ENCODE results near the gene UBE2E1. TPM values are rescaled to one million over a fixed set of nuclear protein-coding genes. Genes with fewer than 3 reads are reported as not detected.

The UBE2E1 gene
- total RNA-seq, 1 donor from 2014 or later = 103 TPM

DNA sequence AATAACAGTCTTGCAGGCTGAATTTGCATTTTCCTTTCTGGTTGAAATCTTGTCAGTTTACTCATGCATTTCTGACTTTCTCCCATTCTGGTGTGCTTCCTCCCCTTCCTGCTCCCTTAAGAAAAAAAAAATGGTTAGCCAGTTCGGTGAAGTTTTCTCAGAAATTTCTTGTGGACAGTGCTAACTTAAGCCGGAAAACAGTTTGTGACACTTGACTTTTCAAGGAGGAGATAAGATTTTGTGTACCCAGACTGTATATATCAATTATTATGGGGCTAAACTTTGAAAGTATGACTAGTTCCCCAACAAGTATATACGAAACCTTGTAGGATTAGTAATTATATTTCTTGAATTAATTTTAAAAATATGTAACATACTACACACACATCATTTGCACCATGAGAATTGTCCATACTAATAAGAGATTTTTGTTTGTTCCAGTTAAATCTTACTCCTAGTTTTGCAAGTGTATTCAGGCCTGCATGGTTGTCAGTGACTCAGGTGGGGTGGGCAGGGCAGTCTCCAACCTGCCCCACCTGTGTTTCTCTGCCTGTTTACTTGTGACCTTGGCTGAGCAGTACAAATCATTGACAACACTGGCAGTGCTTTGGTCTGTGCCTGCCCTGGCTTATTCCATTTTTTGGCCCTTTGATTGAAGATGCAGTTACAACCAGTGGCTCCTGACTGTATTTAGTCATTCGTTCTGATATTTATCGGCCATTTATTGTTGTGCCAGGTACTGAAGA lies 19.1 kb downstream of the UBE2E1 start:
- no peak overlapping the region for H3K27ac Mint-ChIP-seq (ENCODE audit: unreplicated experiment)
- TF ChIP-seq, protein P1, sequence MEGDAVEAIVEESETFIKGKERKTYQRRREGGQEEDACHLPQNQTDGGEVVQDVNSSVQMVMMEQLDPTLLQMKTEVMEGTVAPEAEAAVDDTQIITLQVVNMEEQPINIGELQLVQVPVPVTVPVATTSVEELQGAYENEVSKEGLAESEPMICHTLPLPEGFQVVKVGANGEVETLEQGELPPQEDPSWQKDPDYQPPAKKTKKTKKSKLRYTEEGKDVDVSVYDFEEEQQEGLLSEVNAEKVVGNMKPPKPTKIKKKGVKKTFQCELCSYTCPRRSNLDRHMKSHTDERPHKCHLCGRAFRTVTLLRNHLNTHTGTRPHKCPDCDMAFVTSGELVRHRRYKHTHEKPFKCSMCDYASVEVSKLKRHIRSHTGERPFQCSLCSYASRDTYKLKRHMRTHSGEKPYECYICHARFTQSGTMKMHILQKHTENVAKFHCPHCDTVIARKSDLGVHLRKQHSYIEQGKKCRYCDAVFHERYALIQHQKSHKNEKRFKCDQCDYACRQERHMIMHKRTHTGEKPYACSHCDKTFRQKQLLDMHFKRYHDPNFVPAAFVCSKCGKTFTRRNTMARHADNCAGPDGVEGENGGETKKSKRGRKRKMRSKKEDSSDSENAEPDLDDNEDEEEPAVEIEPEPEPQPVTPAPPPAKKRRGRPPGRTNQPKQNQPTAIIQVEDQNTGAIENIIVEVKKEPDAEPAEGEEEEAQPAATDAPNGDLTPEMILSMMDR (IDR thresholded peaks at IDR 0.05) = no peak
- H3K4me3 Mint-ChIP-seq (ENCODE audit: unreplicated experiment) = no peak overlapping the region
- H3K4me1 Mint-ChIP-seq (ENCODE audit: low read depth) = peaks cover 54% of the 10 kb centered on the region
- H3K9me3 Mint-ChIP-seq (ENCODE audit: low read depth) = no peaks in the 10 kb centered on the region
- H3K36me3 Mint-ChIP-seq (ENCODE audit: low read depth) = no peaks in the 10 kb centered on the region
- no peak for DNase-seq (ENCODE audit: low spot score)
- H3K27me3 Mint-ChIP-seq (ENCODE audit: low read depth) = no peaks in the 10 kb centered on the region

DNA sequence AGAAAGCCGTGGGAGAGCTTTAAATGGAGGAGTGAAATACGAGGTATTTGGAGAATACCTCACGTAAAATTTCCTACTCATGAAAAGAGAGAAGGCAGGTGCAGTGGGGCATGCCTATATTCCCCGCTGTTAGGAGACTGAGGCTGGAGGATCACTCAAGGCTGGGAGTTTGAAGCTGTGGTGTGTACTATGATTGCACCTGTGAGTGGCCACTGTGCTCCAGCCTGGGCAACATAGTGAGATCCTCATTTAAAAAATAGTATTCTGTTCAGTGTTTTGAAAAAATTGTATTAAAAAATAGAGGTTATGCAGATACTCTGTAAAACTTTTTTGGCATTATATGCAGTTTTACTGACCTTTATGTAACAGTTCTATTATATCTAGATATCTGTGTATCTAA lies 20.0 kb downstream of the UBE2E1 start:
- H3K27me3 Mint-ChIP-seq (ENCODE audit: low read depth) = no peaks in the 10 kb centered on the region
- no peaks in the 10 kb centered on the region for H3K36me3 Mint-ChIP-seq (ENCODE audit: low read depth)
- peaks cover 52% of the 10 kb centered on the region for H3K4me1 Mint-ChIP-seq (ENCODE audit: low read depth)
- no peak overlapping the region for H3K4me3 Mint-ChIP-seq (ENCODE audit: unreplicated experiment)
- TF ChIP-seq, protein P1 (IDR thresholded peaks at IDR 0.05) = no peak
- DNase-seq (ENCODE audit: low spot score) = no peak
- no peaks in the 10 kb centered on the region for H3K9me3 Mint-ChIP-seq (ENCODE audit: low read depth)
- H3K27ac Mint-ChIP-seq (ENCODE audit: unreplicated experiment) = no peak overlapping the region

DNA sequence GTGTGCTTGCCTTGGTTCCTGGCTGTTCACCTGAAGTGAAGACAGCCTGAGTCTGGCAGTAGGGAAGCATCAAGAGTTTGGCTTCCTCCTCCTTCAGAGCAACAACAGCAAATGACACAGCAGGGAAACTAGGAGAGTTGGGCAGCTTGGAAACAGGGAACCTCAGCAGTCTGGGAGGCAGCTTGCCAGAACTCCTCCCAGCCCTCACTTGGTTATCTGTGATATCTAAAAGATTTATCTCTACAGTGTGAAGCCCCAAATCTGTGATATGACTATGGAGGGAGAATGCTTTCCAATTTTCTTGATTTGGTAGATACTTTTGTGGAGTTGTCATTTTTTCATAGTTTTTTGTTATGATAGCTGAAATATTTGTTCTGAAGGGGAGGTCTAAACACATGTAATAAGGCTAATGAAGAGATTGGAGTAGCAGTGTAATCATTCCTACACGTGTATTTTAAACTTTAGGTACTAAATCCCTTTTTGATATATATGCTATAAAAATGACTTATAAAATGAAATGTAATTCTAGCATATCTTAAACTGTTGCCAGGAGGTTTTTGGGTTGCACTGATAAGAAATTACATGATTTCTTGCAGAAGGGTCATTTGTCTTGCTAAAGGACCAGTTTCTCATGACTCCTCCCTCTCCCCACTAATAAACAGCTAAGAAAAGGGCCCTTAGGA lies 20.8 kb downstream of the UBE2E1 start:
- Mint-ChIP-seq H3K9me3 (ENCODE audit: low read depth) (no peaks in the 10 kb centered on the region), H3K4me3 (ENCODE audit: unreplicated experiment) (no peak overlapping the region), H3K27ac (ENCODE audit: unreplicated experiment) (no peak overlapping the region), H3K27me3 (ENCODE audit: low read depth) (no peaks in the 10 kb centered on the region), H3K4me1 (ENCODE audit: low read depth) (peaks cover 45% of the 10 kb centered on the region), H3K36me3 (ENCODE audit: low read depth) (no peaks in the 10 kb centered on the region)
- no peak for DNase-seq (ENCODE audit: low spot score)
- TF ChIP-seq, protein P1 (IDR thresholded peaks at IDR 0.05) = no peak

DNA sequence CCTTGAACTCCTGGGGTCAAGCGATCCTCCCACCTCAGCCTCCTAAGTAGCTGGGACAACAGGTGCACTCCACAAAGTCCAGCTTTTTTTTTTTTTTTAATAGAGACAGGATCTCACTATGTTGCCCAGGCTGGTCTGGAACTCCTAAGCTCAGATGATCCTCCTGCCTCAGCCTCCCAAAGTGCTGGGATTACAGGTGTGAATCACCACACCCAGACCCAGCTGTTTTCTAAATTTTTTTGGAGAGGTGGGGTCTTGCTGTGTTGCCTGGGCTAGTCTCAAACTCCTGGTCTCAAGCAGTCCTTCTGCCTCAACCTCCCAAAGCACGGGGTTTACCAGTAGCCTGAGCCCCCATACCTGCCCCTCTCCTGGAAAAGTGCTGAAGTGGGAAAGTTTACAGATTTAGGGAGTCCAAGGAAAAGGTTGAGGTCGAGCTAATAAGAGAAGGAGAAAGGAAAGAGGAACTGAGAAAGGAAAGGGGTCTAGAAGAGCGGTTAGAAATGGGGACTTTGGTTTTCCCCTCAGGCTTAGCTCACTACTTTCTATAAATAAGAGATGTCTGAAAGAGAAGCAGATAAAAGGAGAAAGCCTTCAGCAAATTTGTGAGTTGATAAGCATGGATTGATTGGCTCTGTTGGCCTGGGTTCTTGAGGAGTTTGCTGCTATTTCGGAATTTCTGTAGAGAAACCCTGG lies 23.6 kb downstream of the UBE2E1 start:
- no peaks in the 10 kb centered on the region for H3K27me3 Mint-ChIP-seq (ENCODE audit: low read depth)
- no peak for DNase-seq (ENCODE audit: low spot score)
- no peak overlapping the region for H3K4me3 Mint-ChIP-seq (ENCODE audit: unreplicated experiment)
- H3K27ac Mint-ChIP-seq (ENCODE audit: unreplicated experiment) = no peak overlapping the region
- TF ChIP-seq, protein P1 (IDR thresholded peaks at IDR 0.05) = no peak
- H3K9me3 Mint-ChIP-seq (ENCODE audit: low read depth) = no peaks in the 10 kb centered on the region
- H3K4me1 Mint-ChIP-seq (ENCODE audit: low read depth) = peaks cover 26% of the 10 kb centered on the region
- no peaks in the 10 kb centered on the region for H3K36me3 Mint-ChIP-seq (ENCODE audit: low read depth)

DNA sequence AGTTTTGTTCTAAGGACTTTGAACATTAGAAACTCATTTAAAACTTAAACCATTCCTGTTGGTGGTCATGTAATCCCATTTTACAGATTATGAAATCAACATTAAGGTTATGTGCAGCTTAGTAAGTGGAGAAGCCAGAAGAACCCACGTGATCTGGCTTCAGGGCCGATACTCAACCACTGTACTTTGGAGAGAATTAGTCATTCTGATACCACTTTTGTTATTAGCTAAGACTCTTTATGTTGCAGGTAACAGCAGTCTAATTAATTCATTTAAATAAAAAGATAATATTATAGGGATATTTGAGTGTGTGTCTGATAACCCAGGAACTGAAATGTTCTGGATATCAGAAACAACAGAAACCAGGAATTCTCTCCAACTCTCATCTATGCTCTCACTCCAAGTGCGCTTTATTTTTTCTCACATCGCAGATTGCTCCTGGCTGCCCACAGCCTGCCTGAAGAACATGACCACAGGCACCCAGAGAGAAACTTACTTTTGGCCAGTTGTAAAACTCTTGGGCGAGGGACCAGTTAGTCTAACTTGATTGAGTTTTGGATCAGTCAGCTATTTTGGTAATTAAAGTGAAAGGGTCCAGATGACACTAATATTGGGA lies 25.2 kb downstream of the UBE2E1 start:
- Mint-ChIP-seq H3K27me3 (ENCODE audit: low read depth) (no peaks in the 10 kb centered on the region), H3K27ac (ENCODE audit: unreplicated experiment) (no peak overlapping the region), H3K4me3 (ENCODE audit: unreplicated experiment) (no peak overlapping the region), H3K9me3 (ENCODE audit: low read depth) (no peaks in the 10 kb centered on the region), H3K4me1 (ENCODE audit: low read depth) (peaks cover 15% of the 10 kb centered on the region), H3K36me3 (ENCODE audit: low read depth) (no peaks in the 10 kb centered on the region)
- TF ChIP-seq, protein P1 (IDR thresholded peaks at IDR 0.05) = no peak
- DNase-seq (ENCODE audit: low spot score) = no peak

Data from chondrocyte (in vitro differentiated cells).